ENCODE results near the gene DCTN3.

Gene DCTN3

DNA sequence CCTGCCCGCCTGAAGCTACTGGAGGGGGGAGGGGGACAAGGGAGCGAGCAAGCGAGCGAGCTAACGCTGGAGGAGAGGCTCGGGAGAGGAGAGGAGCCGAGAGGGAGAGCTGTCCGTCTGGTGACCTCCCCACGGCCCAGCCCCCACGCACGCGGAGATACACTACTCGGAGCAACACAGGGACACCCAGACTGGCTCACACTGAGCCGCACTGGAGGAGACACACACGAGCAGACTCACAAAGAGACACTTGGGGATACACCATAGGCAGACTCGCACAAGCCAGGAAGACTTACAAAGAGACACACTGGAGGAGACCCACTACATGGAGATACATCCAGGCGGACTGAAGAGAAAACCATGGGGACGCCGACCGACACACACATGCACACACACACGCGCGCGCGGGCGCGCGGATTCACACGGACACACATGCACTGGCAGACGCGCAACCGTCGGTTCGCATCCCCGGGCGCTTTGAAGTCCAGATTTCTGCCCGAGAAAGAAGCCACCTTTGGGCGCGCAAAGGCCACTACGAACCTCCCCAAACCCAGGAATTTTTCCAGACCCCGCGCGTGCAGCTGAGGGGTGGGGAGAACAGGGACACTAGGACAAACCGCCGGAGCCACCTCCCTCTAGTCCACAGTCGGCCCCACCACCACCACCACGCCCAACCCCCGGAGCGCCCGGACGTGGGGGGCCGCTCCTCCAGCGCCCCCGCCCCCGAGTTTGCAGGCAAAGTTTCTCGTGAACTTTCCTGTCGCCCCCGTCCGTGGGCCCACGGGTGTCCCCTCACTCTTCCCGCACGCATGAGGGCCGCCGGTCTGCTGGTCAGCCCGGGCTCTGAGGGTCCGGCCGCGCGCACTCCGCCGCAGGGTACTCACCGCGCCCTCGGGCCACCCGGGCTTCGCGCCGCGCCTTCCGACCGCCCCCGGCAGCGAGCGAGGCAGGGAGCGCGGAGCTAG is 31.3 kb downstream of the DCTN3 start:
- no peak for DNase-seq

DNA sequence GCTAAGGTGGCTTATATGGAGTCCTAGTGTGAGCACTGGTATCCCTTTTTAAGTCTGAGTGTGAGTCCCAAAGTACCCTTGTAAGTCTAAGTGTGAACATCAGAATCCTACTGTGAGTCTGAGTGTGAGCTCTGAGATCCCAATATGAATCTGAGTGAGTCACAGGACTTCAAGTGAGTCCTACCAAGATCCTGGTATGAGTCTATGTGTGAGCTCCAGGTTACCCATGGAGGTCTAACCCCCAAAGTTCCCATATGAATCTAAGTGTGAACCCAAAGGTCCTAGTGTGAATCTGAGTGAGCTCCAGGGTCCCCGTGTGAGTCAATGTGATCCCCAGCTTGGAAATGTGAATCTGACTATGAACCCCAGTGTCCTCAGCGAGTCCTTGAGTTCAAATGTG is 33.0 kb downstream of the DCTN3 start:
- no peak for DNase-seq

DNA sequence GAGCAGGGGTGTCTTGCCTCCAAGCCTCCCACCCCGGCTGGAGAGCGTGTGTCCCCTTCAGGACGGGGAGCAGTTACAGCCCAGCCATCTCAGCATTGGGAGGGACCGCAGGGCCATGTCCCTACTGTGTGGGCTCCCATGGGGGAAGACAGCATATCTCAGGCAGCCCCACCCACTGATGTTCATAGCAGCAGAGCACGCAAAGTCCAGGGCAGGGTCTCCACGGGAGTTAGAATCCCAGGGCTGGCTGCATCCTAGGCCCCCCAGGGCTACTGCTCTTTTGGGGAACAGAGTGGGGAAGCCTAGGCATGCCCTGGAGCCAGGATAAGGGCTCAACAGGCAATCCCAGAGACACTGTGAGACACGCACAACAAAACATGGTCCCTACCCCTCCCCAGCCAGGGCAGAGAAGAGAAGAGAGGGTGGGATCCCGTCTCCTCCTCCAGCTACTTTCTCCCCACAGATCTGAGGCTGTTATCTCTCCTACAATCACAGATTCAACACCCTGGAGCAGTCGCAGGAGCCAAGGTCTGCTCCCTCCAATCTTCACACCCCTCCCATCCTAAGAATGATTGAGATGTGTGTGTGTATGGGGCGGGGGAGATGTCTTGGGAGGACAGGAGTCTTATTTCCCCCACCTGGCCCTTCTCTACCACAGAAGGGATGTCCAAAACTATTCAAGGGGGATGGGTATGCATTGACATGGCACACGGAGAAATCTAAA is 34.2 kb downstream of the DCTN3 start:
- DNase-seq = no peak

DNA sequence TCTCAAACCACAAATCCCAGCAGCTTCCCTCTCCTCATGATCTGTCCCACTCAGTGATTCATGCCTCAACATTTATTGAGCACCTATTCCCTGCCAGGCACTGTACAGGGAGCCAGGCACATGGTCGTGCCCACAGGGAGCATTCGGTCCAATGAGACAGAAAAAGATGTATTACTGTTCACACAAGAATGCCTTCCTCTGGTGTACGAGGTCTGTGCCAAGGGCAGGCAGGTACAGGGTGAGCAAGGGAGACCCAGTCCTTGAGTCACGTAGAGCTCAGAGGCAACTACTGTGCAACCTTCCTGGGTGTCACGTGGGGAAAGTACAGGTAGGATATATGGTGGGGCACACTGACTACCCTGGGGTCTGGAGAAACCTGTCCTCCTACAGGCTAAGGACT is 35.3 kb downstream of the DCTN3 start:
- DNase-seq = no peak

DNA sequence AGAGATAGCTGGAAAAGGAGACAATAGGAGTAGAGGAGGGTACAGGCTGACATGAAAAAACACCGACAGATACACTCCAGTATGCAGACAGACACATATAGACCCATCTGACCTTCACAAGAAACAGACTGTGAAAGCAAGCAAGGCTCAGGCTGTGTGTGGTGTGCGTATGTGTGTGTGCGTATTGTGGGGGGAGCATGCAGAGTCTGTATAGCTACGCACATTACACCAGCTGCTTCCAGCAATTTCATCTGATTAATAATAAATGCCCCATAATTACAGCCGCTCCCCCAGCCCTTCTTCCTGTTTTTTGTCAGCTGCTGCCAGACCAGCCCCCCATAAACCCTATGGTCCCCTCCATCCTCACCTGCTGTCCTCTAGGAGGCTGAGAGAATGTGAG is 37.5 kb downstream of the DCTN3 start:
- DNase-seq = no peak

DNA sequence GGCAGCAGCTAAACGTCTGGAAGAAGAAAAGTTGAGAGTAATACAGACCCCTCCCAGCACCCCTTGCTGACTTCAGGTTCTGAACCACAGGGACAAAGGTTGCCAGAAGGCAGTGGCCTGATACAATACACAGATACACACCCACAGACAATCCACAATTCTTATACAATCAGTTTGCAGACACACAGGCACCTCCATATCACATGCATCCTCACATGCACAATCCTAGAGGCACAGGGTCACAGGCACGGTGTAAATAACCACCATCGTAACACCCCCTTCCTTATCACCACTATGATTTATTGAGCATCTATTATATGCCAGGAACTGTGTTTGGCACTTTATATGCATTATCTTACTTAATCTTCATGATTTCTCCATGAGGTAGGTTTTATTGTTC is 39.0 kb downstream of the DCTN3 start:
- no peak for DNase-seq

DNA sequence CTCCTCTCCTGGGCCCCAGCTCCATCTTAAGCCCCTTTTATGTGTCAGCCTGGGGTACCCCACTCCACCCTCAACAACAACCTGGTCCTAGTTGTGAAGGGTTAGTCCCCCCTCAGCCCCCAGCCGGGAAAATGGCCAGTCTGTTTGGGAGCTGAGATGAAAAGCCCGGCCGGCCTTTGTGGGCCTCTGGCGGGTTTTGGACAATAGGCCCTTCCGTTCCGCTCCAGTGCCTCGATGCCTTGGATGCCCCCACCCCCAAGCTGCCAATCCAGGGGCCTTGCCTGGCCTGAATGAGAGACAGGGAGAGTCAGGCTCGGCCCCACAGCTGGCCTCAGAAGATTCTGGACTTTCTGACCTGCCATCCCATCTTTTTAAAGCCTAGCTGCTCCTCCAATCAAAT is 39.9 kb downstream of the DCTN3 start:
- no peak for DNase-seq

DNA sequence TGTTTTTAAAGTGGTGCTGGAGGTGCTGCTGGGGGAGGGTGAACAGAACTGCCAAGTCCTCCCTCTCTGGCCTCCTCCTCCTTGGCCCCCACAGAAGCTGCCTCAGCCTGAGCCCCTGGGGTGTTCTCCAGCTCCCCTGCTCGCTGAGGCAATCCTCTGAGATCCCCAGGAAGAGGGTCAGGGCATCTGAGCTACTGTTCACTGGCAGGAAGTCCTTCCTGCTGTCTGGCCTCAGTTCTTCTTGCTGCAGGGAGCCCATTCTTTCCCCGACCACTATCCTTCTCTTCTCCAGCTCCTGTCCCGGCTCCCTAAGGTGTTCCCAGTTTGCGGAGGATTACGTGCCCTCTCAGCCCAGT is 40.5 kb downstream of the DCTN3 start:
- no peak for DNase-seq

DNA sequence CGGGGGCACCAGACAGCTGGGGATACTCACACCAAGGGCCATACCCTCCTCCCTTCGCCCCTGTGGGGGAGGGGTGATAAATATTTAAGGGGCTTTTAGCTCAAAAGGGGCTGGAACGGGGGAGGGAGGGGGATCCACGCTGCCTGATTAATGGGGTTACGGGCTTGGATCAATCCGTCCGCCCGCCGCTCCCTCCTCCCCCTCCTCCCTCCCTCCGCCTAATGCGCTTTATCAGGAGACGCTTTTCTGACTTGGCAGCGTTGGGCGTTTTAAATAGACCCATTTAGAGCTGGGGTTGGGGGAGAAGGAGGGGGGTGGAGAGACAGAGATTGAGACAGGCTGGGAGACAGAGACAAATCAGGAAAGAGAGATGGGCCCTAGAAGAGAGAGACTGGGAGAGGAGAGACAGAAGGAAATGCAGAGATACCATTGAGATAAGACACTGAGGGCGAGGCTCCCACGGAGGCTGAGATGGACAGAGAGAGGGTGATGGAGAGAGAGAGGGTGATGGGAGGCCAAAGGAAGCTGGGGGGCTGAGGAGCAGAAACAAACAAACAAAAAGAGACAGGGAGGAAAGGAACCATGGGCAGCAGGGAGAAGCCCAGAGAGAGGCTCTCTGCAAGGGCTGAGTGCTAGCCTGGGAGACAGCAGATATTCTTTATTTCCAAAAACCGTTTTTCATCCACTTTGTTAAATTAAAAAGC is 41.0 kb downstream of the DCTN3 start:
- no peak for DNase-seq

DNA sequence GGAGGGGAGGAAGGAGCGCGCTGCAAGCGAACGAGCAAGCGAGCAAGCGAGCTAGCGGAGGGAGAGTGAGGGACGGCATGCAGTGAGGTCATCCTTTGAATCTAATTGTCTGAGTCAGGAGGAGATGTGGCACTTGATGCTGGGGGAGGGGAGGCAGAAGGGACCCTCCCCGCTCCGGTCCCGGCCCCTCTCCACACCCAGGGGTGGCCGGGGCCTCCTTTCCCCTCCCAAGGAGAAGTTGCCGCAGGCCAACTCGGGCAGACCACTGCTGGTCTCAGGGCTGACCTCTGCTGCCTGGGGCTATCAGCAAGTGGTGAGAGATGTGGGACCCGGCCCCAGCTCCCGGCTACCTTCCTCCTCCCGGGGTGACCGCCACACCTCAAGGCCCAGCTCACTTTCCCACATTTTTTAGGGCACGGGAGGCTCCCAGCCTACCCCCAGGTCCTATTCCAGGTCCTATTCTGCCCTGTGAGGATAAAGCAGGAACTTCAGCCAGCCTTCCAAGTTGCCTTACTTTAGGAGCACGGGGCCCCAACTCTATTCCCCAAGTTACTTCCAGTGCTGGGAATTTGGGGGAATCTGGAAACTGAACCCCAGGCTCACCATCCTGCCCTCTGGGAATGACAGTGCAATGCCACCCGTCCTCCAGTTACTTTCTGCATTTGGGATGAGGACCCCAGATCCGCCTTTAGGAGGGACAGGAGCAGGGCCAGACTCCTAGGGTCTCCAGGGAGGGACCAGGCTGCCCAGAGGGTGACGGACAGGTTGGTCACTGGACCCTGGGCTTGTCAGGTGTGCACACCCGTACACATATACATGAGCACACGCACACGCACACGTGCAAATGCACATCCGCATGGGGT is 41.8 kb downstream of the DCTN3 start:
- DNase-seq = no peak

DNA sequence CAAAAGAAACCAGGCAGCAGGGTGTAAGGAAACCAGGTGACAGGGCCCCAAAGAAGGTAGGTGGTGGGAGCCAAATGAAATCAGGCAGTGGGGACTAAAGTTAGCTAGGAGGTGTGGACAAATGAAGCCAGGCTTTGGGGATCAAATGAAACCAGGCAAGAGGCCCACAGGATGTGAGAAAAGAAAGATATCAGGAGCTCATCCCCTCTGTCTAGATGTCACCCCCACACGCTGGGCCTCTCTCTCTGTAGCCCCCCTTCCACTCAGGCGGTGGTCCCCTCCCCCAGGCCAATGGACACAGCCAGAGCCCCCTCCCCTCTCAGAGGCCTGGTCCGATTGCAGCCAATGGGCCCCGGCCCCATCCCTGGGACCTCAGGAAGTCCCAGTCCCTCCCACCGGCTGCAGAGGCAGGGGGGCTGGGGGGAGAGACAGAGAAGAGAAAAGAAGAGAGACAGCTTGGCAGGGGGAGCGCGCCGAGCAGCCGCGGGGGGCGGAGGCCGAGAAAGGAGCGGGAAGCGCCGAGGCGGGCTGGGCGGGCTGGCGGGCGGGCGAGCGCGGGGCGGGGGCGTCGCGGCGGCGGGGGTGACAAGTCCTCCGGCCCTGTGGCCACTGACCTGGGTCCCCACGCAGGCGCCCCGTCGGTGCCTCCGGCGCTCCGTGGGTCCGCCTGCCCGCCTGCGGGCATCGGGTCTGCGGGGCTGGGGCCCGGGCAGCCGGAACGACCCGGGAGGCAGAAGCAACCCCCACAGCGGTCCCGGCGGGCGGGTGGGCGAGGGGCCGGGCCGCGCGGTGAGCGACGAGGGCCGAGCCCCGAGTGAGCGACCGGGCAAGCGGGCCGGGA is 42.7 kb downstream of the DCTN3 start:
- no peak for DNase-seq

DNA sequence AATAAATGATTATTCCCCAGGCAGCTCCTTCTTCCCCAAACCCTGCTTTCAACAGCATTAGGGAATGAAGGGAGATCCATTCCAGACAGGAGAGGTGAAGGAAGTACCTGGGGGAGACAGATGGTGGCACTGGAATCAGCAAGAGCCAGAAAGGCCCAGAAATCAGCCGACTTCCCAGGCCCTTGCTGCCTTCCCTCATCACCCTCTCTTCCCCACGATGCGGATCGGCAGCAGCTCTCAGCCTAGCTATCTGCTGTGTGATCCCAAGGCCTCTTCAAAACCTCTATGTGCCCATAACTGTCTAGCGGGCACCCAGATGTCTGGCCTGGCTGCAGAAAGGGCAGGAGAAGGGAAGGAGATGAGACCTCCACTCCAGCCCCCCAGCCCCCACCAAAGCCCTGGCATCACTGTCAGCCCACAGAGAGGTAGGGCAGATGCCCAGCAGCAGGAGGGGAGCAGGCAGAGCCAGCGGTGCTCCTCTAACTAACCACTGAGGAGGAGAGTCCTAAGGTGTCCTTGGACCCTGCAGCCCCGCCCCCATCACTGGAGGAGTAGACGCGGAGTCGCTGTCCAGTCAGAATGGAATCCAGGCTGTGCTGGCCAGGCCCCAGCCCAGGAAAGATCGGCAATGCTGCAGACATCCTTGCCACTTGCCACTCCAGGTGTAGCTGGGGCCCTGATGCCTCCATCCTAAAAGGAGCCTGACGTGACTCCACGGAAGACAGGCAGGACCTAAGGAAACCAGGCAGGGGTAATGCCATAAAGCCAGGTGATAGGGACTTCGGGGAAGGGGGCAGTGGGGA is 43.5 kb downstream of the DCTN3 start:
- DNase-seq = no peak

DNA sequence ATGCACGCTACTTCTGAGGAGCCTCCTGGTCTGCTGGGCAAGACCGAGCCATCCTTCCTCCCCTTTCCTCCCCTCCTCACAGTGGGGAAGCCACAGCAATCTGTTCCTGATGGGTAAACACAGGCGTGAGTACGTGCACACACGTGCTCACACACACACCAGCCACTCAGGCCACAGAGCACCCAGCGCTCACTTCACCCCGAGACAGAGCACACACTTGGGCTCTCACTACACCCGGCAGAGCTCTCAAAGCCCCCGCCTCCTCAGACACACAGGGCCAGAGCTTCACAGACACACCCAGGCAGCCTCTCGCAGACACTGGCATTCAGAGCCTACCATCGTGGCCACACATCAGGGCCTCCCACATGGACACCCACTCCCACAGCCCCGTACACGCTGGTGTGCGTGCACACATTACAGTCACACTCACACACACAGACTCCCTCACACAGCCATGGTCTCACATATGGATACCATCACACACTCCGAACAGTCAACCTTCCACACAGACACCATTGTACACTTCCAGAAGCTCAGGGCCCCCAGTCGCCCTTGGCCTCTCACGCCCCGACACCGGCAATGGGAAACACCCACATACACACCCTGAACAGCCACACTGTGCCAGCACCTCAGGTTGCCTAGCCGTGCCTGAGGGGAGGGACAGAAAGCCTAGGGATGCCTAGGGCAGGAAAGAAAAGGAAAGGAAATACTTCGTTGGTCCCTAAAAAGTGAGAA is 44.3 kb downstream of the DCTN3 start:
- no peak for DNase-seq

DNA sequence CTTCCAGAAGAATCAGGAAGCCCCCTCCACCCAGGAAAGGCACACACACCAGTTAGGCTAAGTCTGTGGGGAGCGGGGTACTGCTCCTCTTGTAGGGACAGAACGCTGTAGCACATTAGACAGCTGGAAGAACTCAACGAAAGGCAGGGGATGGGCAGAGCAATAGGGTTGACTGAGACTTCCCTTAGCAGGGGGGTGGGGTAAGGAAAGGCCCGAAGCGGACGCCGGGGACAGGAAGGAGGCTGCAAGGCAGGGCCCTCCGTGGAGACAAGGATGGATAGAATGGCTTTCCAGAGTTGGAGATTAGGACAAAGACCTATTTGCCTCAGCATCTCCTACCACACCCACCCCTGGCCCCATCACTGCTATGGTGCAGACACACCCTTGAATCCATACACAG is 45.1 kb downstream of the DCTN3 start:
- no peak for DNase-seq

DNA sequence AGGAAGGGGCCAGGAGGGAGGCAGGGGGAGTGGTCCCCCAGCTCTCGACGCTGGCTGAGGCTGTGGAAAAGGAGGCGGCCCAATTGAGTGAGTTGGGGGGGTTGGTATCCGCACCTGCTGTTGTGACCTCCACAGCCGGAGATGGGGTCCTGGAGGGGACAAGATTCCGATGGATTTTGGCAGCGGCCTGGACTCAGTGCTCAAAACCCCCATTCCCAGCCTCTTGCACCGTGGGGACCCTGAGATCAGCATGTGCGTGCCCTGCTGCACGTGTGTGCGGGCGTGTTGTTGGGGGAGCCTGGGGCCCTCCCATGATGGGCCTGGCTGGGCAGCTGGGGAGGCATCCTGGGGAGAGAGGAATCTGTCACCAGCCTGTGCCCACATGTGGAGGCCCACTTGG is 45.7 kb downstream of the DCTN3 start:
- no peak for DNase-seq

DNA sequence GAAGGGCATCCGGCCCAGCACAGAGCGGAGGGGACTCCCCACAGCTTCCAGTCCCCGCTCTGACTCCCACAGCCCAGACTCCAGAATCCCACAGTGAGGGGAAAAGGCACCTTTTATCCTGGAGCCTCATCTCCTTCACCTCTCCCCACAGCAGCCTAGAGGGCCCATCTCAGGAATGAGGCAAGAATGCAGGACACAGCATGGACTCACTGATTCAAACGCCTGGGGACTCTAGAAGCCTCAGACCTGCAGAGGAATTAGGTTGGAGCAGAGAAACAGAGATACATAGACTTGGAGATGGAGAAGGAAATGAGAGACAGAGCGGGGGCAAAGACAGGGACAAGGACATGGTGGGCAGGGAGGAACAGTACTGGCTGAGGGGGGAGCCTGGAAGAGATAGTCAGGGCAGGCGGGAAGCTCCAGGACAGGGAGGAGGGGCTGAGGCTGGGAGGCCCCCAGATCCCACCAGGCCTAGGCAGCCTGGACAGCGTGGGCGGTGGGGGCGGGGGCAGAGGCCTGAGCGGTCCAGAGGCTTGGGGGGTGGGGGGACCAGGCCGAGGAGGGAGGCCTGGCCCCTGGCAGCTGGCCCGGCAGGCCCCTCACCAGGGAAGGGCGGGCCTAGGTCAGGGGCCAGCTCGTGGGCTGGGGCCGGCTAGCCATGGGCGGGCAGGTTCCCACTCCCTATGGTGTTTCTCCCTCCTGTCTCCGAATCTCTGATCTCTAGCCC is 46.5 kb downstream of the DCTN3 start:
- no peak for DNase-seq

DNA sequence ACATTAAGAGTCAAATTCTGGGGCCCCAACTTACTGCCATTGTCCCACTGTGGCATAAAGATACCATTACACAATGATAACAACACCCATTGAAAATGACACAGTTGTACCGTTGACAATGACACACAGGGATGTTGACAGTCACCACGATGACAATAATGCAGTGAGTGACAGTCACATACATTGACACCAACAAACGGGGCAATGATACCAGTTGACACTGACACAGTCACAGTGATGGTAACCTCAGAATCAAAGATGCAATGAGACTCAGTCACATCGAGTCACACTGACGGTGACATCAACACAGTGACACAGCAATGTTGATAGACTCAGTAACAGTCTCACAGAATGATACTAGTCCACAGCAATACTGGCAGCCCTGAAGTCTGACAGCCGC is 47.7 kb downstream of the DCTN3 start:
- DNase-seq = no peak

DNA sequence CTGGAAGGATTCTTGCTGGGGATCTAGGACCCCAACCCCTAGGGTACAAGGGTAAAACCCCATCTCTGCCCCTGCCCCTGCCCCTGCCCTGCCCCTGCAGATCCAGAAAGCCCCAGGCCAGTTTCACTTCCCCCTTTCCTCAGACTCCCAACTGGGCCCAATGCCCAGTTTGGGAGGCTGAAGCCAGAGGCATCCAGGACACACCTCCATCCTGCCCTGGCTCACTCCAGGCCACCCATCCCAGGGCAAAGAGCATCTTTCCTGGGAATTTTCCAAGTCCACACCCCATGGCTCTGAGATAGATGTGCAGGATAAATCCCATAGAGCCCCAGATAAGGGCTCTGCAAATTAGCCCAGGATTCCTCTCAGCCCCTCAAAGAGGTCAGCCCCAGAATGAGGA is 48.2 kb downstream of the DCTN3 start:
- no peak for DNase-seq

DNA sequence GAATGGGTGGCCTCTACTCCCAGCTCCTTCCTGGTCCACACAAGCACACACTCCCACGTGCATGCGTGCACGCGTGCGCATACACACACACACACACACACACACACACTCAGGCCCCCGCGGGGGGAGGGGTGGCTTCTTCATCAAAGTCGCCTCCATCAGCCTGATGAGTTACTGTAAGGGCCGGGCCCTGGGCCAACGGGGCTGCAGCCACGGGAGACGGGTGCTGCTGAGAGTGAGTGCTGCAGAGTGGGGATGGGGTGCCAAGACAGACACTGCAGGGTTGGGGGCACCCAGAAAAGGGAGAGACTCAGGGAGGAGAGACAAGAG is 48.8 kb downstream of the DCTN3 start:
- DNase-seq = no peak

All from NCI-H2029 treated with DMSO at 0.1 percent for 48 hours (cell line).